GM12878 (cell line): ENCODE results near the gene RNF40.

Experiments used
- JUNB ChIP-seq: IDR thresholded peaks from 2 replicates; pipeline ENCODE4 v1.6.1; 2016; ENCODE audit warnings: antibody characterized with exemption, mild to moderate bottlenecking
- TF ChIP-seq, protein P1 (sequence below), 3 experiments: IDR thresholded peaks in 2 of 3; conservative IDR thresholded peaks in 1 of 3; 2 replicates each; pipeline ENCODE4 v1.5.1; 2011; ENCODE audit warnings: low read depth in 3 of 3, low read length in 3 of 3, mild to moderate bottlenecking in 3 of 3, control low read depth in 2 of 3, moderate library complexity in 2 of 3, inconsistent platforms in 1 of 3, mixed read lengths in 1 of 3; ENCODE audit not compliant: control insufficient read depth in 2 of 3, insufficient read depth in 1 of 3; ENCODE audit errors: extremely low read depth in 1 of 3

DNA sequence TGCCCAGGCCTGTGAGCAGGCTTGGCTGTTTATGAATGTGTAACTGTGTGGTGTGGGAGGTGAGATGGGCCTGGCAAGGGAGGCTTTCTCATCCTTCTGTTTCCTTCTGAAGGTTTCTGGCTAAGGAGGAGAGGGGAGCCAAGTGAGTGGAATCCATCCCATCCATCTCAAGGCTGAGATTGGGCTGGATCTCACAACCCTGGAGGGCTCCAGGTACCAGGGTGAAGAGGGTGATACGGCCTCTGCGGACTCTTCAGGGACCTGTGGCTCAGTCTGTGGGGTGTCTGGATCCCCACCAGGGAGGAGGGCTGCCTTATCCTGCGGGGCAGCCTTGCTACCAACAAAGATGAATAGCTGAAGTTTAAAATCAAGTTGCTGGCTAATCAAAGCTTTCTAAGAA, 17.9 kb downstream of the RNF40 start:
- TF ChIP-seq JUNB: no peak
- TF ChIP-seq, protein P1, sequence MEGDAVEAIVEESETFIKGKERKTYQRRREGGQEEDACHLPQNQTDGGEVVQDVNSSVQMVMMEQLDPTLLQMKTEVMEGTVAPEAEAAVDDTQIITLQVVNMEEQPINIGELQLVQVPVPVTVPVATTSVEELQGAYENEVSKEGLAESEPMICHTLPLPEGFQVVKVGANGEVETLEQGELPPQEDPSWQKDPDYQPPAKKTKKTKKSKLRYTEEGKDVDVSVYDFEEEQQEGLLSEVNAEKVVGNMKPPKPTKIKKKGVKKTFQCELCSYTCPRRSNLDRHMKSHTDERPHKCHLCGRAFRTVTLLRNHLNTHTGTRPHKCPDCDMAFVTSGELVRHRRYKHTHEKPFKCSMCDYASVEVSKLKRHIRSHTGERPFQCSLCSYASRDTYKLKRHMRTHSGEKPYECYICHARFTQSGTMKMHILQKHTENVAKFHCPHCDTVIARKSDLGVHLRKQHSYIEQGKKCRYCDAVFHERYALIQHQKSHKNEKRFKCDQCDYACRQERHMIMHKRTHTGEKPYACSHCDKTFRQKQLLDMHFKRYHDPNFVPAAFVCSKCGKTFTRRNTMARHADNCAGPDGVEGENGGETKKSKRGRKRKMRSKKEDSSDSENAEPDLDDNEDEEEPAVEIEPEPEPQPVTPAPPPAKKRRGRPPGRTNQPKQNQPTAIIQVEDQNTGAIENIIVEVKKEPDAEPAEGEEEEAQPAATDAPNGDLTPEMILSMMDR (IDR thresholded peaks at IDR 0.05 in 2 of 3, conservative IDR thresholded peaks at IDR 0.05 in 1 of 3; ENCODE audit: control insufficient read depth in 2 of 3, extremely low read depth in 1 of 3, insufficient read depth in 1 of 3, low read depth in 3 of 3, low read length in 3 of 3): no peak
